Adrenal gland (tissue), 5 donors: ENCODE results near the gene CAPRIN1.

ENCODE experiments used
- POLR2A ChIP-seq, 2 donors: fragments of 450-650 bp; IDR thresholded peaks; one replicate each; pipeline ENCODE4 v1.6.1; 2017; ENCODE audit warnings: antibody characterized with exemption in 2 of 2, mild to moderate bottlenecking in 2 of 2, moderate library complexity in 1 of 2
- TF ChIP-seq, protein P1 (sequence below), 6 experiments: fragments of 450-650 bp in 4 of 6; fragments of 200-600 bp in 2 of 6; sonication (generic) in 1 of 6; IDR thresholded peaks; 1 replicate in 5 of 6; 2 replicates in 1 of 6; pipeline versions ENCODE4 v1.5.1 to v1.8.0; 2016 to 2021; ENCODE audit warnings: antibody characterized with exemption in 6 of 6, mild to moderate bottlenecking in 2 of 6, moderate library complexity in 1 of 6
- donor health status: DM: no; HTN: no; CAD: no.

DNA sequence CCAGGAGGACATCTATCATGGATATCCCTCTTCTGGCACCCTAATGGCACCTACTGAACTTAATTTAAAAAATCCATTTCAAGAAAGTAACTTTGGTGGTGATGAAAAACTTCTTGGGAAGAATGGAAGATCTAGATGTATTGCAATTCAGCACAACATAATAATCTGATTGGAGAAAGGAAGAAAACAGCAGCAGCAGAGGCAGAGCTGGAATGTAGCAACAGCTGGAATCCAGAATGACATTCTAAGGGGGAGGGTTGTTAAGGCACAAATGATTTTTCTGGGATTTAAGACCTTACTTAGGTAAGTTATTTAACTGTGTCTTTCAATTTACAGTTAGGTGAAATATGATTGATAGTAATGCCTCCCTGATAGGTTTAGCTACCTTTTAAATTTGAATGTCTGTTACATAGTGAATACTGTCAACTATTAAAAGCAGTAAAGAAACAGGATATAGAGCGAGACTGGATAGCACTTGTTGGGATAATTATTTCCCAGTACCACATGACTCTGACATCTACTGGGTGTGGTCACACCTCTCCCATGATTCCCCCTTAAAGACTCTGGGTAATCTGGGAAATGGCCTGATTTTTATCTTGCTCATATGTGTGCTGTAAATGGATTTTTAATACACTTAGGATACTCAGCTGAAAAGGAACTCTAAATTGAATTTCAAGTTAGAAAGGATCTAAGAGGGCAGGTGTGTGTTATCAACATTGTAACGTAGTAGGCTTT lies 11.7 kb downstream of the CAPRIN1 start:
- TF ChIP-seq, protein P1, sequence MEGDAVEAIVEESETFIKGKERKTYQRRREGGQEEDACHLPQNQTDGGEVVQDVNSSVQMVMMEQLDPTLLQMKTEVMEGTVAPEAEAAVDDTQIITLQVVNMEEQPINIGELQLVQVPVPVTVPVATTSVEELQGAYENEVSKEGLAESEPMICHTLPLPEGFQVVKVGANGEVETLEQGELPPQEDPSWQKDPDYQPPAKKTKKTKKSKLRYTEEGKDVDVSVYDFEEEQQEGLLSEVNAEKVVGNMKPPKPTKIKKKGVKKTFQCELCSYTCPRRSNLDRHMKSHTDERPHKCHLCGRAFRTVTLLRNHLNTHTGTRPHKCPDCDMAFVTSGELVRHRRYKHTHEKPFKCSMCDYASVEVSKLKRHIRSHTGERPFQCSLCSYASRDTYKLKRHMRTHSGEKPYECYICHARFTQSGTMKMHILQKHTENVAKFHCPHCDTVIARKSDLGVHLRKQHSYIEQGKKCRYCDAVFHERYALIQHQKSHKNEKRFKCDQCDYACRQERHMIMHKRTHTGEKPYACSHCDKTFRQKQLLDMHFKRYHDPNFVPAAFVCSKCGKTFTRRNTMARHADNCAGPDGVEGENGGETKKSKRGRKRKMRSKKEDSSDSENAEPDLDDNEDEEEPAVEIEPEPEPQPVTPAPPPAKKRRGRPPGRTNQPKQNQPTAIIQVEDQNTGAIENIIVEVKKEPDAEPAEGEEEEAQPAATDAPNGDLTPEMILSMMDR (IDR thresholded peaks at IDR 0.05): no peak
- no peak for TF ChIP-seq POLR2A (IDR thresholded peaks at IDR 0.05)
